HepG2 (cell line): ENCODE measurements around the gene LSM5. TPM values are rescaled to one million over a fixed set of nuclear protein-coding genes. Genes with fewer than 3 reads are reported as not detected.

ENCODE experiments used
- ATAC-seq: fragments of 200-7000 bp; cut with Tn5 transposase; 3 replicates; pipeline ENCODE4 v1.9.1; 2020; ENCODE audit warnings: mild to moderate bottlenecking, moderate library complexity
- BruUV-seq: library from RNA; stranded (reverse); fragments of 400-500 nt; replicated peaks from 2 replicates; lab custom pipeline; 2021; lab: Mats Ljungman, UMichigan
- CTCF ChIA-PET: fragments of 300-600 bp; formaldehyde crosslinking; extraction: SDS; loops from one replicate; lab custom pipeline; 2021; ENCODE audit warnings: low total read pairs, inconsistent platforms, low intra/inter-chr PET ratio; lab: Yijun Ruan, JAX
- POLR2A ChIA-PET: fragments of 350-600 bp; sonication (Branson Sonifier 250); formaldehyde crosslinking; loops from one replicate; lab custom pipeline; 2020; ENCODE audit warnings: antibody characterized with exemption, inconsistent platforms; lab: Yijun Ruan, JAX
- DNase-seq: peaks from one replicate; pipeline ENCODE4 v3.0.0-alpha.2; 2015; ENCODE audit warnings: low spot score
- FAIRE-seq: peaks from 3 replicates; lab custom pipeline; 2011; peaks lifted over from hg19 to GRCh38; lab: Jason Lieb, UNC
- H2AFZ ChIP-seq: one replicate; pipeline ENCODE4 v1.6.1; 2011; ENCODE audit warnings: low read length, inconsistent platforms
- H3K27ac ChIP-seq: fragments of 300-600 bp; 3 replicates; pipeline ENCODE4 v1.8.0; 2011; ENCODE audit warnings: mixed run types, mild to moderate bottlenecking, mixed read lengths, low read length, inconsistent platforms; ENCODE audit not compliant: insufficient read depth; ENCODE audit errors: extremely low read length
- H3K27me3 ChIP-seq, 2 experiments: fragments of 200-600 bp in 1 of 2; 2 replicates in 1 of 2; 3 replicates in 1 of 2; pipeline versions ENCODE4 v1.6.0 to v1.8.0; 2011; ENCODE audit warnings: low read length in 2 of 2, mild to moderate bottlenecking in 2 of 2, moderate library complexity in 2 of 2, inconsistent platforms in 1 of 2; ENCODE audit not compliant: insufficient read depth in 2 of 2, control insufficient read depth in 1 of 2
- H3K36me3 ChIP-seq, 2 experiments: fragments of 200-600 bp in 1 of 2; replicated peaks in 1 of 2; 2 replicates in 1 of 2; 3 replicates in 1 of 2; pipeline versions ENCODE4 v1.5.1 to v1.8.0; 2011; ENCODE audit warnings: low read length in 2 of 2, inconsistent platforms in 1 of 2; ENCODE audit not compliant: insufficient read depth in 2 of 2, control insufficient read depth in 1 of 2
- H3K4me1 ChIP-seq: 2 replicates; pipeline ENCODE4 v1.5.1; 2012; ENCODE audit warnings: low read length, inconsistent platforms; ENCODE audit not compliant: insufficient read depth
- H3K4me2 ChIP-seq: 2 replicates; pipeline ENCODE4 v1.6.0; 2011; ENCODE audit warnings: low read depth, low read length, inconsistent platforms
- H3K4me3 ChIP-seq, 3 experiments: fragments of 200-600 bp in 1 of 3; sonication (generic), shearing (Covaris generic) in 1 of 3; replicated peaks in 1 of 3; 2 replicates each; pipeline ENCODE4 v1.5.1; 2011 to 2016; ENCODE audit warnings: low read length in 3 of 3, inconsistent platforms in 2 of 3, low read depth in 2 of 3, mild to moderate bottlenecking in 2 of 3, control low read depth in 1 of 3, mixed read lengths in 1 of 3; ENCODE audit not compliant: insufficient read depth in 1 of 3
- H3K79me2 ChIP-seq: one replicate; pipeline ENCODE4 v1.6.1; 2011; ENCODE audit warnings: low read length, inconsistent platforms; ENCODE audit not compliant: insufficient read depth
- H3K9ac ChIP-seq: 2 replicates; pipeline ENCODE4 v1.6.0; 2011; ENCODE audit warnings: mild to moderate bottlenecking, low read depth, low read length, inconsistent platforms; ENCODE audit not compliant: insufficient read depth
- H3K9me3 ChIP-seq: 2 replicates; pipeline ENCODE4 v1.5.1; 2012; ENCODE audit warnings: mild to moderate bottlenecking, low read length
- H4K20me1 ChIP-seq: 2 replicates; pipeline ENCODE4 v1.6.0; 2011; ENCODE audit warnings: inconsistent platforms, mild to moderate bottlenecking, low read length, moderate library complexity; ENCODE audit not compliant: insufficient read depth
- BCL6 ChIP-seq: IDR thresholded peaks from 2 replicates; pipeline ENCODE4 v1.6.1; 2016; ENCODE audit warnings: missing genetic modification reagents, missing compliant biosample characterization
- BRD4 ChIP-seq: sonication (generic); formaldehyde crosslinking; IDR thresholded peaks from 2 replicates; pipeline ENCODE4 v1.4.0; 2020; ENCODE audit warnings: missing genetic modification reagents
- FUBP1 ChIP-seq: sonication (generic); formaldehyde crosslinking; IDR thresholded peaks from 2 replicates; pipeline ENCODE4 v1.5.1; 2020; ENCODE audit warnings: missing genetic modification reagents, mild to moderate bottlenecking, borderline replicate concordance
- NFATC3 ChIP-seq: sonication (generic); formaldehyde crosslinking; IDR thresholded peaks from 2 replicates; pipeline ENCODE4 v1.5.1; 2020; ENCODE audit warnings: mild to moderate bottlenecking, missing genetic modification reagents
- STAT6 ChIP-seq: sonication (generic); formaldehyde crosslinking; IDR thresholded peaks from 2 replicates; pipeline ENCODE4 v1.4.0; 2020; ENCODE audit warnings: missing genetic modification reagents, mild to moderate bottlenecking, borderline replicate concordance
- ZNF264 ChIP-seq: sonication (generic); formaldehyde crosslinking; IDR thresholded peaks from 2 replicates; pipeline ENCODE4 v1.4.0; 2020; ENCODE audit warnings: missing genetic modification reagents
- ZNF33B ChIP-seq: sonication (generic); formaldehyde crosslinking; IDR thresholded peaks from 2 replicates; pipeline ENCODE4 v1.5.1; 2020; ENCODE audit warnings: mild to moderate bottlenecking, missing genetic modification reagents
- ZNF619 ChIP-seq: sonication (generic); formaldehyde crosslinking; IDR thresholded peaks from 2 replicates; pipeline ENCODE4 v1.4.0; 2020; ENCODE audit warnings: mild to moderate bottlenecking, missing genetic modification reagents
- ZNF780A ChIP-seq: sonication (generic); formaldehyde crosslinking; IDR thresholded peaks from 2 replicates; pipeline ENCODE4 v1.8.0; 2022; ENCODE audit warnings: mild to moderate bottlenecking, missing genetic modification reagents, moderate library complexity
- WGBS: methylation state at CpG from one replicate; pipeline ENCODE4 v1.1.6; 2017; ENCODE audit warnings: low lambda C conversion rate; 5-methylcytosine and 5-hydroxymethylcytosine counted together
- in situ Hi-C: cut with HindIII; loops from 2 replicates; pipeline ENCODE4 v1.10.0; 2017; ENCODE audit warnings: low pct_unique_long_range_greater_than_20kb; ENCODE audit not compliant: extremely low pct_ligation_motif_present
- intact Hi-C: fragments of 100-400 bp; cut with micrococcal nuclease; formaldehyde crosslinking; loops from one replicate; pipeline ENCODE4 v1.10.0; 2022; ENCODE audit not compliant: unreplicated experiment
- polyA plus RNA-seq, 8 experiments: library from polyadenylated mRNA; depleted of rRNA in 3 of 8; stranded (reverse) in 7 of 8; unstranded in 1 of 8; fragments of >200 nt; fragmentation: Illumina TruSeq in 4 of 8; extraction: Trizol in 4 of 8; gene quantifications; 2 replicates each; pipeline versions ENCODE4 v1.2.1 to v1.2.3, GENCODE V29; 2011 to 2016; ENCODE audit warnings: low read depth in 4 of 8, missing spikeins in 1 of 8, mixed read lengths in 1 of 8; ENCODE audit not compliant: insufficient read depth in 1 of 8
- total RNA-seq, 5 experiments: library from RNA; depleted of rRNA; stranded (reverse); fragments of >200 nt; fragmentation: Illumina TruSeq; extraction: Trizol; gene quantifications; 2 replicates each; pipeline ENCODE4 v1.2.3, GENCODE V29; 2016; ENCODE audit warnings: low read depth in 1 of 5

Gene LSM5
- total and polyA plus RNA-seq, 2 of the 13 experiments (the other 11 are each of a cell fraction or from before 2014, with no cell fraction given): 30.3 to 183 TPM

DNA sequence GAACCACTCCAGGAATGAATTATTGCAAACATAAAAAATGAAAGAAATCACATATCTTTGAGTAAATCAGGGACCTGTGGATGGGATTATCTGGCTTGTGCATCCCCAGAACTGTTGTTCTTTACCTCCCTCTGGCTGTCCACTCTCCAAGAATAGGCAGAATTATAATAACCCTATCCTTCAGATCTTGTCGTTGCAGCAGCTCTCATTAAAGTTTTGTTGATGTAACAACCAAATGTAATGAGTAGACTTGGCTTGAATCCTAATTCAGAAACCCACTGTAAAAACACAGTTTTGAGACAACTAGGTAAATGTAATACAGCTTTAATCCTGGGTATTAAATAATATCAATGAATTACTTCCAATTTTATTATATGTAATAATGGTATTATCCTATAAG, 16.2 kb downstream of the LSM5 start:
- BruUV-seq: no TSS peak
- Histone ChIP-seq H3K27me3 (no peaks in the 10 kb centered on the region), H3K9me3 (no peaks in the 10 kb centered on the region), H3K79me2 (no peaks in the 10 kb centered on the region), H2AFZ (no peak overlapping the region), H3K36me3 (no peaks in the 10 kb centered on the region), H3K27ac (no peak overlapping the region), H3K4me1 (no peaks in the 10 kb centered on the region), H3K4me3 (no peak overlapping the region), H4K20me1 (no peaks in the 10 kb centered on the region), H3K4me2 (no peak overlapping the region), H3K9ac (no peak overlapping the region)
- WGBS: 37% methylated on average over 1 of the region's 1 CpG
- DNase-seq (no peak), ATAC-seq (no peak), FAIRE-seq (no peak)
- TF ChIP-seq BCL6 (CRISPR knock-in tag): no peak
- TF ChIP-seq STAT6 (CRISPR knock-in tag): no peak
- TF ChIP-seq ZNF264 (CRISPR knock-in tag): no peak
- no peak for TF ChIP-seq ZNF780A
- no peak for TF ChIP-seq ZNF33B (CRISPR knock-in tag)
- no peak for TF ChIP-seq FUBP1 (CRISPR knock-in tag)
- no peak for TF ChIP-seq BRD4 (CRISPR knock-in tag)
- TF ChIP-seq ZNF619 (CRISPR knock-in tag): no peak
- no peak for TF ChIP-seq NFATC3 (CRISPR knock-in tag)
- POLR2A ChIA-PET: no interaction called here
- CTCF ChIA-PET: no interaction called here
- in situ Hi-C loops (loop anchor here (10.0 kb wide), 1 partner anchor 259 kb away; no protein-coding TSS in a partner anchor), intact Hi-C loops (no loop called here)
